Lung (tissue), 12 donors: Measurements from ENCODE around the gene SCAPER. TPM values are rescaled to one million over a fixed set of nuclear protein-coding genes. Genes with fewer than 3 reads are reported as not detected.

ENCODE experiments used
- ATAC-seq: fragments of 200-7000 bp; cut with Tn5 transposase; one replicate; pipeline ENCODE4 v1.9.1; 2020; ENCODE audit warnings: moderate number of reproducible peaks; ENCODE audit not compliant: insufficient read depth, low FRiP score
- DNase-seq, 3 donors: peaks; one replicate each; pipeline ENCODE4 v3.0.0-alpha.2; 2013 to 2017
- H3K27ac ChIP-seq, 2 donors: one replicate each; pipeline ENCODE4 v1.5.1; 2013; ENCODE audit warnings: mild to moderate bottlenecking in 2 of 2, moderate library complexity in 2 of 2, control low read depth in 1 of 2, inconsistent platforms in 1 of 2, low read depth in 1 of 2, low read length in 1 of 2
- H3K27me3 ChIP-seq, 3 donors: one replicate each; pipeline ENCODE4 v1.5.1; 2013; ENCODE audit warnings: low read length in 2 of 3; ENCODE audit not compliant: control insufficient read depth in 3 of 3, insufficient read depth in 3 of 3
- H3K36me3 ChIP-seq, 4 donors: one replicate each; pipeline ENCODE4 v1.5.1; 2013; ENCODE audit warnings: low read length in 4 of 4, mild to moderate bottlenecking in 1 of 4, moderate library complexity in 1 of 4; ENCODE audit not compliant: control insufficient read depth in 4 of 4, insufficient read depth in 4 of 4
- H3K4me1 ChIP-seq, 5 donors: one replicate each; pipeline ENCODE4 v1.5.1; 2013; ENCODE audit warnings: low read length in 5 of 5, mild to moderate bottlenecking in 2 of 5, moderate library complexity in 1 of 5; ENCODE audit not compliant: control insufficient read depth in 5 of 5, insufficient read depth in 5 of 5
- H3K4me3 ChIP-seq: one replicate; pipeline ENCODE4 v1.5.1; 2013; ENCODE audit warnings: mild to moderate bottlenecking, control low read depth, moderate library complexity
- H3K9ac ChIP-seq, 2 donors: one replicate each; pipeline ENCODE4 v1.5.1; 2013; ENCODE audit warnings: low read length in 2 of 2, control low read depth in 1 of 2; ENCODE audit not compliant: insufficient read depth in 1 of 2
- H3K9me3 ChIP-seq, 4 donors: one replicate each; pipeline ENCODE4 v1.5.1; 2013; ENCODE audit warnings: low read length in 3 of 4, mild to moderate bottlenecking in 1 of 4, moderate library complexity in 1 of 4; ENCODE audit not compliant: control insufficient read depth in 4 of 4, insufficient read depth in 3 of 4
- WGBS, 2 donors: extraction: QIAGEN DNeasy Blood & Tissue Kit; methylation state at CpG; one replicate each; pipeline ENCODE4 v1.1.7; 2013; 5-methylcytosine and 5-hydroxymethylcytosine counted together
- polyA plus RNA-seq, 2 donors: library from polyadenylated mRNA; stranded (reverse); fragments of 200-250 nt; gene quantifications; one replicate each; pipeline ENCODE4 v1.2.1, GENCODE V29; 2013
- total RNA-seq, 2 donors: library from RNA; depleted of rRNA in 1 of 2; stranded (reverse); fragments of >200 nt in 1 of 2; gene quantifications; one replicate each; pipeline ENCODE4 v1.2.1, GENCODE V29; 2014 to 2021
- TF ChIP-seq, protein P1 (sequence below): IDR thresholded peaks from 2 replicates; pipeline ENCODE4 v1.5.1; 2012; ENCODE audit warnings: mild to moderate bottlenecking; ENCODE audit errors: control extremely low read depth, extremely low read depth
- donor health status: control.
- donor health status: control.
- donor health status: Bipolar disorder and iron deficiency.
- donor health status: healthy.
- donor health status: DM: yes; HTN: yes; CAD: no.

Gene SCAPER
- total and polyA plus RNA-seq, 4 donors: 3.9 to 40.2 (median 19.5) TPM

DNA sequence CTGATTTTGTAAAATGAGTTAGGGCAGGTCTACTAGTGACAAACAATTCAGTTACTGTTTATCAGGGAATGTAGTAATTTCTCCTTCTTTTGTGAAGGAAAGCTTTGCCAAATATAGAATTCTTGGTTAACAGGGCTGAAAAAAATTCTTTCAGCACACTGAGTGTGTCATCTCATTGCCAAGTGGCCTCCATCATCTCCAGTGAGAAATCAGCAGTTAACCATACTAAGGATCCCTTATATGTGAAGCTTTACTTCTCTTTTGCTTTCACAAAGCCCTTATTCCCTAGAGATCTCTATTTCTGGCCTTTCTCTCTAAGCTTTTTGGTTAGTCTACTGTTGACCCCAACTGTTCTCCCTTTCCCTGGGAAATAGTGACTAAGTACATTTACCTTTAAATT lies 269.1 kb downstream of the SCAPER start:
- peaks cover 0 to 6% (median 2%) of the 10 kb centered on the region in 4 donors for H3K9me3 ChIP-seq
- no peak for ATAC-seq
- H3K27ac ChIP-seq: no peak overlapping the region
- TF ChIP-seq, protein P1, sequence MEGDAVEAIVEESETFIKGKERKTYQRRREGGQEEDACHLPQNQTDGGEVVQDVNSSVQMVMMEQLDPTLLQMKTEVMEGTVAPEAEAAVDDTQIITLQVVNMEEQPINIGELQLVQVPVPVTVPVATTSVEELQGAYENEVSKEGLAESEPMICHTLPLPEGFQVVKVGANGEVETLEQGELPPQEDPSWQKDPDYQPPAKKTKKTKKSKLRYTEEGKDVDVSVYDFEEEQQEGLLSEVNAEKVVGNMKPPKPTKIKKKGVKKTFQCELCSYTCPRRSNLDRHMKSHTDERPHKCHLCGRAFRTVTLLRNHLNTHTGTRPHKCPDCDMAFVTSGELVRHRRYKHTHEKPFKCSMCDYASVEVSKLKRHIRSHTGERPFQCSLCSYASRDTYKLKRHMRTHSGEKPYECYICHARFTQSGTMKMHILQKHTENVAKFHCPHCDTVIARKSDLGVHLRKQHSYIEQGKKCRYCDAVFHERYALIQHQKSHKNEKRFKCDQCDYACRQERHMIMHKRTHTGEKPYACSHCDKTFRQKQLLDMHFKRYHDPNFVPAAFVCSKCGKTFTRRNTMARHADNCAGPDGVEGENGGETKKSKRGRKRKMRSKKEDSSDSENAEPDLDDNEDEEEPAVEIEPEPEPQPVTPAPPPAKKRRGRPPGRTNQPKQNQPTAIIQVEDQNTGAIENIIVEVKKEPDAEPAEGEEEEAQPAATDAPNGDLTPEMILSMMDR: no peak
- H3K27me3 ChIP-seq: no peaks in the 10 kb centered on the region
- no peak overlapping the region for H3K9ac ChIP-seq
- H3K4me3 ChIP-seq: no peak overlapping the region
- H3K36me3 ChIP-seq: peaks cover 0 to 2% (median 0%) of the 10 kb centered on the region in 4 donors
- DNase-seq: no peak
- H3K4me1 ChIP-seq: peaks cover 0 to 11% (median 5%) of the 10 kb centered on the region in 5 donors

DNA sequence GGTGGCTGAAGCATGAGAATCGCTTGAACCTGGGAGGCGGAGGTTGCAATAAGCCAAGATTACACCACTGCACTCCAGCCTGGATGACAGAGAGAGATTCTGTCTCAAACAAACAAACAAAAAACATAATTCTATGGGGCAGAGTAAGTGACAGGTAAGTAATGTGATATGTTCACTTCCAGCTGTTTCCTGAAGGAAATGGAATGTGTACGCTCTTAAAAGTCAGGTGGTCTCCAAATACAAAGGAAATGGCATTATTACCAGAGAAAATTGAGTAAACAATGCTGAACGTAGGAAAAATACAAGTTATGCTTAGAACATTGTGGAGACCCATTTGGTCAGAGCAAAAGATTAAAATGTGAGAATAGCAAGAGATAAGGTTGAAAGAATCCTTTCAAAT lies 278.5 kb downstream of the SCAPER start:
- no peaks in the 10 kb centered on the region for H3K4me1 ChIP-seq
- 76 to 79% methylated on average over 4 of the region's 4 CpGs for WGBS, 2 donors
- DNase-seq: no peak

DNA sequence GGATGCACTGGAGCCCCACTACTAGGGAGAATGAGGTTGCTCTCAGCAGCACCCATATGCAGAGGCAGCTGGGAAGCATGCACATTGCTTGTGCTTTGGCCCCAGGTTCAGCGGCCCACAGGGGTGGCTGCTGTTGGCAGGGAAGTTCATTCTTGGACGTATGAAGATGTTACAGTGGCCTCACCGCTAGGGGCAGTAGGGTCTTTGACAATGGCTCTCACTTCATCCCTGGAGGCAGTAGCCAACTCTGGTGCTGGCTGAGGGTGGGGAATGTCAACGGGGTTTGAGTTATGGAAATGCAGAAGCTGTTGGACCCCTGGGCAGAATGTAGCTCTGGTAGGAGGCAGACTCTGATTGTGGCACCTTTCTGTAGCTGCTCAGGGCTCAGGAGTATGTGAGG lies 279.9 kb downstream of the SCAPER start:
- peaks cover 0 to 10% (median 1%) of the 10 kb centered on the region in 4 donors for H3K36me3 ChIP-seq
- ATAC-seq (no peak), DNase-seq (no peak)
- H3K27me3 ChIP-seq: no peaks in the 10 kb centered on the region
- WGBS, 2 donors: 86 to 93% methylated on average over 4 of the region's 4 CpGs
- TF ChIP-seq, protein P1: no peak
- peaks cover 0 to 3% (median 0%) of the 10 kb centered on the region in 4 donors for H3K9me3 ChIP-seq
- no peaks in the 10 kb centered on the region for H3K4me1 ChIP-seq
- no peak overlapping the region for H3K4me3 ChIP-seq
- no peak overlapping the region for H3K9ac ChIP-seq
- H3K27ac ChIP-seq: no peak overlapping the region

More for the DNA sequence above, 278.5 kb downstream of the SCAPER start:
- H3K9ac ChIP-seq: no peak overlapping the region
- TF ChIP-seq, protein P1: no peak
- no peak overlapping the region for H3K4me3 ChIP-seq
- H3K36me3 ChIP-seq: peaks cover 0 to 7% (median 0%) of the 10 kb centered on the region in 4 donors
- H3K27ac ChIP-seq: no peak overlapping the region
- no peaks in the 10 kb centered on the region for H3K27me3 ChIP-seq
- no peak for ATAC-seq
- peaks cover 0 to 3% (median 0%) of the 10 kb centered on the region in 4 donors for H3K9me3 ChIP-seq

DNA sequence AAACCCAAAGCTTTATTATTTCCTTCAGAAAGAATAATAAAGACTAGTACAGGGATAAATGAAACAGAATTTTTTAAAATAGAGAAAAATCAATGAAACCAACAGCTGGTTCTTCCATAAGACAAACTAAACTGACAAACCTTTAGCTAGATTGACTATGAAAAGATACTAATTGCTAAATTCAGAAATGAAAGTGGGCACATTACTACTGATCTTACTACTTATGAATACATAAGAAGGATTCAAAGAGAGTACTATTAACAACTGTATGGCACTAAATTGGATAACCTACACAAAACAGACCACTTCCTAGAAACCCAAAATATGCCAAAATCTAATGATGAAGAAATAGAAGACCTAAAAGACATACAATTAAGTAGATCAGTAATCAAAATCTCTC lies 290.4 kb downstream of the SCAPER start:
- peaks cover 0 to 3% (median under 1%) of the 10 kb centered on the region in 4 donors for H3K36me3 ChIP-seq
- H3K27me3 ChIP-seq: no peaks in the 10 kb centered on the region
- TF ChIP-seq, protein P1: no peak
- H3K4me3 ChIP-seq: no peak overlapping the region
- no peaks in the 10 kb centered on the region for H3K4me1 ChIP-seq
- no peak overlapping the region for H3K27ac ChIP-seq
- no peak for ATAC-seq
- peaks cover 0 to 4% (median 3%) of the 10 kb centered on the region in 4 donors for H3K9me3 ChIP-seq
- no peak overlapping the region for H3K9ac ChIP-seq
- no peak for DNase-seq
